Memory B cell (primary cell): ENCODE results near the gene NUFIP1.

Experiments used
- ATAC-seq: fragments of 150-1000 bp; cut with Tn5 transposase; 2 replicates; pipeline ENCODE4 v1.10.0; 2021; ENCODE audit warnings: low read depth, mild to moderate bottlenecking, moderate library complexity
- DNase-seq, 2 donors: peaks; one replicate each; pipeline ENCODE4 v3.0.0; 2022; ENCODE audit warnings: low spot score in 2 of 2
- H3K27ac Mint-ChIP-seq: one replicate; pipeline ENCODE4 v1.8.0; 2022; ENCODE audit warnings: mild to moderate bottlenecking, moderate library complexity, mixed read lengths
- H3K27me3 Mint-ChIP-seq: one replicate; pipeline ENCODE4 v1.8.0; 2022; ENCODE audit warnings: mixed read lengths
- H3K36me3 Mint-ChIP-seq: one replicate; pipeline ENCODE4 v1.8.0; 2022; ENCODE audit warnings: mild to moderate bottlenecking, mixed read lengths
- H3K4me1 Mint-ChIP-seq: one replicate; pipeline ENCODE4 v1.8.0; 2022; ENCODE audit warnings: mixed read lengths
- H3K4me3 Mint-ChIP-seq: one replicate; pipeline ENCODE4 v1.8.0; 2022; ENCODE audit warnings: mild to moderate bottlenecking, moderate library complexity, mixed read lengths
- H3K9me3 Mint-ChIP-seq: one replicate; pipeline ENCODE4 v1.8.0; 2022; ENCODE audit warnings: mixed read lengths

The NUFIP1 gene

GRCh38 chr13:44920013-44920412 is 69.3 kb downstream of the NUFIP1 start:
- no peak for ATAC-seq
- DNase-seq = no peak
- H3K27me3 Mint-ChIP-seq = peaks cover 3% of the 10 kb centered on the region
- no peak overlapping the region for H3K27ac Mint-ChIP-seq
- H3K36me3 Mint-ChIP-seq = no peaks in the 10 kb centered on the region
- no peaks in the 10 kb centered on the region for H3K4me1 Mint-ChIP-seq
- no peak overlapping the region for H3K4me3 Mint-ChIP-seq
- no peaks in the 10 kb centered on the region for H3K9me3 Mint-ChIP-seq

- Mint-ChIP-seq H3K27ac (no peak overlapping the region), H3K36me3 (no peaks in the 10 kb centered on the region), H3K4me1 (no peaks in the 10 kb centered on the region), H3K27me3 (no peaks in the 10 kb centered on the region), H3K4me3 (no peak overlapping the region), H3K9me3 (no peaks in the 10 kb centered on the region)
- no peak for DNase-seq
- no peak for ATAC-seq
Measured at GRCh38 chr13:44919104-44919804, 70.0 kb downstream of the NUFIP1 start.

DNA sequence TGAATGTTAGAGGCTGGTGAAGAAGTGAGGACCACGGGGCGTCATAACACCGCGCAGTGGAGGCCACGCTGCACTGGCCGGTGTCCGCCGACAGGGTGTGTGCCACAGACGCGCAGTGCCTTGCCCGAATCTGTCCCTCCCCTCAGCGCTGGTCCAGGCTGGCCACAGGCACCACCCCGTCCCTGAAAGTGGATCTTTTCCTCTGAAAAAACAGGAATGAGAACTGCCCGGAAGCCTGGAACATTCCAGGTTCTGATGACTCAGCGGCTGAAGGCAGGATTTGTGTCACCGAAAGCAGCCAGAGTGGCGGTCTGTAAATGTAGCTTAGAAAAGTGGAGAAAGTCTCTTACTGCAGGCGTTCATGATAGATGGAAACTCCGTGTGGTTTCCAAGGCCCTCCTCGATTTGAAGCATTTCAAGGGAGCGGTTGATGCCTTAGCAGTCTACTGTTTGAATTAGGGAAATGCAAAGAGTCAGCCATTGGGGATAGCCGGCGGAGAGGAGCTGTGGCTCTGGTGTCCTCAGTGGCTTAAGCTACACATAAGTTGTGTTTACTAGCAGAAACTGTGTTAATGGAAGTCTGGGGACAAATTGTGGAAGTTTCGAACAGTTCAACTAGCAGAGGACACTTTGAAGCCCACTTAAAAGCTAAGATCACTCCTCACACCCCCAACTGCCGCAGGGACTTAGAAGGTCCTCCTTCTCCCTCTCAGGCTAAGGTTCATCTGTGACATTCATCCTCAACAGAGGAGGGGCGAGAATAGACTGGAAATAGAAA is 70.8 kb downstream of the NUFIP1 start:
- no peaks in the 10 kb centered on the region for H3K36me3 Mint-ChIP-seq
- H3K9me3 Mint-ChIP-seq = no peaks in the 10 kb centered on the region
- peak; percentile 82 for DNase-seq
- no peaks in the 10 kb centered on the region for H3K4me1 Mint-ChIP-seq
- H3K27ac Mint-ChIP-seq = no peak overlapping the region
- no peaks in the 10 kb centered on the region for H3K27me3 Mint-ChIP-seq
- peak; percentile 73 for ATAC-seq
- no peak overlapping the region for H3K4me3 Mint-ChIP-seq

DNA sequence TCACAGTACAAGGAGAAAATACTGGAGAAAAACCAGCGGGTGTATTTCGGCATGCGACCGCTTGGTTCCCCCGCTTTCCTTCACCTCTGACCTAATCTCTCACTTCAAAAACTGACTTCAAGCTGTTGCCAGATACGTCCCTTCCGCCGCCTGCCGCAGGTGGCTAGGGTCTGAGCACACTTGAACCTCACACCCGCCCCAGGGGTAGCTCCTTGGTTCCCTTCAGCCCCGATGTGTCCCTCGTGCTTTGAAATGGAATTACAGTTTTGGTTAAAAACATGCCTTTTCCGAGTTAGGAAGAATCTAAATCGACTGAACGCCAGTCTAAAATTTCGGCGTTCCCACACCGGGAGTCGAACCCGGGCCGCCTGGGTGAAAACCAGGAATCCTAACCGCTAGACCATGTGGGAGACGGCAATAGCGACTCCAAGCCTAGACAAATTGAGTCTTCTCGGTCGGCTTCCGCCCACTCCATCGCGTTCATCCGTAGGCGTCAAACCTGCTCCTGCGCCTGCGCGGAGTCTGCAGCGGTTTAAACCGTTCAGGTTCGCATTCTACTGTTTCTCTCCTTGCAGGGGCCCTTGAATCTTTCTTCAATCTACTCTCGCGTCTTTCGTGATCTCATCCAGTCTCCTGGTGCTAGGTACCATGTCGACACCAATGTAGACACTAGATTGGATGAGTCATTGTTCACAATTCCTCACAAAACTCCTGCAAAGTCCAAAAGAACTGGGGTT is 71.5 kb downstream of the NUFIP1 start:
- Mint-ChIP-seq H3K4me1 (peaks cover 5% of the 10 kb centered on the region), H3K27me3 (no peaks in the 10 kb centered on the region), H3K9me3 (peaks cover 1% of the 10 kb centered on the region), H3K27ac (no peak overlapping the region), H3K4me3 (no peak overlapping the region), H3K36me3 (no peaks in the 10 kb centered on the region)
- ATAC-seq (peak; percentile 76), DNase-seq (peak; percentile 98 to 99)

- H3K27ac Mint-ChIP-seq = no peak overlapping the region
- H3K36me3 Mint-ChIP-seq = peaks cover 2% of the 10 kb centered on the region
- no peak for ATAC-seq
- peaks cover 6% of the 10 kb centered on the region for H3K4me1 Mint-ChIP-seq
- DNase-seq = no peak
- peaks cover 6% of the 10 kb centered on the region for H3K27me3 Mint-ChIP-seq
- H3K9me3 Mint-ChIP-seq = peaks cover 7% of the 10 kb centered on the region
- H3K4me3 Mint-ChIP-seq = no peak overlapping the region
Measured at GRCh38 chr13:44912278-44913016, 76.8 kb downstream of the NUFIP1 start.

DNA sequence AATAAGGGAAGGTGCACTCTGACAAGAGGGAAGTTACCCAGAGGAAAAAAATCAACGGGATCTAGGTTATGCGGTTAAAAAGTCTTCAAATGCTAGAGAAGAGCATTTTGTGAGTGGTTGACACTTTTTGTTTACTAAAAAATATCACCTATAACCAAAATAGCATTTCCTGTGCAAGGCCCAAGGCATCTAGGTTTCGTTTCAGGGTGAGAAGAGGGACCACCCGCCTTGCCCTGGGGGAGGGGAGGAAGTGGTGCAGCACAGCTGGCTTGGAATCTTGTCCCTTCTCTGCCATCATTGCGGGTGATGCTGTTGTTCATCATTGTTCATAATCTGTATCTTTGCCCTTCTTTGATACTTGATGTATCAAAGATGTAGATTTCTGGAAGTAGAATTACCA is 80.6 kb downstream of the NUFIP1 start:
- peaks cover 6% of the 10 kb centered on the region for H3K4me1 Mint-ChIP-seq
- H3K36me3 Mint-ChIP-seq = peaks cover 2% of the 10 kb centered on the region
- no peak overlapping the region for H3K4me3 Mint-ChIP-seq
- peaks cover 10% of the 10 kb centered on the region for H3K27me3 Mint-ChIP-seq
- H3K9me3 Mint-ChIP-seq = peaks cover 7% of the 10 kb centered on the region
- H3K27ac Mint-ChIP-seq = no peak overlapping the region
- ATAC-seq (no peak), DNase-seq (no peak)

DNA sequence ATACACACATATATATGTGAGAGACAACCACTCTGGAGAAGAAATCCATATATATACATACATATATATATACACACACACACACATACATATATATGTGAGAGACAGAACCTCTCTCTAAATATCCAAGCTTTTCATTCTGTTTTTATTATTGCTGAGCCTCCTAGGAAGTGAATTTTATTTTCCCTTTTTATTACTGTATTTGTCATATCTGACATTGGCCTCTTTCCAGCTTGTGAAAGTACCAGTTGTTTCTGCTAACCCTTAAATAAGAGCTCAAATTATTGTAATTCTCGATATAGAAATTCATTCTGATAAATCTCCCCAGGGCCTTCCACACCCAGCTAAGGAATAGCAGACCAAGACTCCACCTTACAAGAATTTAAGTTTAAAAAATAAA is 81.0 kb downstream of the NUFIP1 start:
- no peak overlapping the region for H3K4me3 Mint-ChIP-seq
- DNase-seq = no peak
- peaks cover 11% of the 10 kb centered on the region for H3K27me3 Mint-ChIP-seq
- H3K9me3 Mint-ChIP-seq = peaks cover 7% of the 10 kb centered on the region
- no peak for ATAC-seq
- peaks cover 5% of the 10 kb centered on the region for H3K4me1 Mint-ChIP-seq
- H3K27ac Mint-ChIP-seq = no peak overlapping the region
- H3K36me3 Mint-ChIP-seq = peaks cover 2% of the 10 kb centered on the region

DNA sequence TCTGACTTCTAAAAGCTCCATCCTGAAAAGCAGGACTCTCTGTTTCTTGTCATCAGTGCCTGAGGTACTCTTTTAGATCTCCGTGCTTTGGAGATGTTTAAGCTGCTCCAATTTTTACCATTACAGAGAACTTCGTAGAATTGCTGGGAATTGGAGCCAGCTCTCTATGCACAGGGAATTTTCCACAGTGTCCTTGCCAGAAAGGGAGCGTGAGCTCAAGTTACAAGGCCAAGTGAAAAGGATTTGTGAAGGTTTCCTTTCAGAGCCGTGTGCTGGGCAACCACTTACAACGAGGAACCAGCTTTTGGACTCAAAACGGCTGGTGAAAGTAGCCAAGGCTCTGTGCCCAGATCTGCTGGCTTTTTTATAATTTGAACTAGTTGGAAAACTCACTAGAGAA is 82.6 kb downstream of the NUFIP1 start:
- Mint-ChIP-seq H3K27me3 (peaks cover 11% of the 10 kb centered on the region), H3K36me3 (no peaks in the 10 kb centered on the region), H3K4me1 (no peaks in the 10 kb centered on the region), H3K9me3 (peaks cover 2% of the 10 kb centered on the region), H3K27ac (no peak overlapping the region), H3K4me3 (no peak overlapping the region)
- no peak for DNase-seq
- no peak for ATAC-seq

- no peak overlapping the region for H3K27ac Mint-ChIP-seq
- no peaks in the 10 kb centered on the region for H3K4me1 Mint-ChIP-seq
- H3K4me3 Mint-ChIP-seq = no peak overlapping the region
- ATAC-seq = no peak
- peaks cover 11% of the 10 kb centered on the region for H3K27me3 Mint-ChIP-seq
- no peaks in the 10 kb centered on the region for H3K36me3 Mint-ChIP-seq
- H3K9me3 Mint-ChIP-seq = peaks cover 2% of the 10 kb centered on the region
- DNase-seq = no peak
Measured at GRCh38 chr13:44906230-44906629, 83.0 kb downstream of the NUFIP1 start.

DNA sequence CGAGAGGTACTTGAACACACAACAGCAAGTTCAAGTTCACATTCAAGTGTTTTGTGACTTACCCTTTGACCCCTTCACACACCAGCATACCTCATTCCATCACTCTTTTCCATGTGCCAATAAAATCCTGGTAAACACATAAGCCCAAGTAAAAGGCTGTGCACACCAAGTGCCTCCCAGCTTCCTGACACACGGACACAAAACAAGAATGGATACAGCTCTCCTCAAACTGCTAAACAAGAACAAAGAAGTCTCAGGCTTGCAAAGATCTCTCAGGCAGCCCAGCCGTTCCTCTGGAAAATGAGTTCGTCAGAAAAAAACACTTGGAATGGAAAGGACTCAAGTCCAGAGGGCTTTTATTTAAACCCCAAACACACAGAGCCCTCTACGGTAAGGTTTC is 83.7 kb downstream of the NUFIP1 start:
- peaks cover 15% of the 10 kb centered on the region for H3K27me3 Mint-ChIP-seq
- H3K27ac Mint-ChIP-seq = no peak overlapping the region
- H3K9me3 Mint-ChIP-seq = no peaks in the 10 kb centered on the region
- ATAC-seq (no peak), DNase-seq (no peak)
- no peaks in the 10 kb centered on the region for H3K36me3 Mint-ChIP-seq
- no peaks in the 10 kb centered on the region for H3K4me1 Mint-ChIP-seq
- no peak overlapping the region for H3K4me3 Mint-ChIP-seq

GRCh38 chr13:44904967-44905366 is 84.3 kb downstream of the NUFIP1 start:
- Mint-ChIP-seq H3K4me1 (no peaks in the 10 kb centered on the region), H3K36me3 (no peaks in the 10 kb centered on the region), H3K27me3 (peaks cover 14% of the 10 kb centered on the region), H3K9me3 (no peaks in the 10 kb centered on the region), H3K27ac (no peak overlapping the region), H3K4me3 (no peak overlapping the region)
- DNase-seq (no peak), ATAC-seq (no peak)

DNA sequence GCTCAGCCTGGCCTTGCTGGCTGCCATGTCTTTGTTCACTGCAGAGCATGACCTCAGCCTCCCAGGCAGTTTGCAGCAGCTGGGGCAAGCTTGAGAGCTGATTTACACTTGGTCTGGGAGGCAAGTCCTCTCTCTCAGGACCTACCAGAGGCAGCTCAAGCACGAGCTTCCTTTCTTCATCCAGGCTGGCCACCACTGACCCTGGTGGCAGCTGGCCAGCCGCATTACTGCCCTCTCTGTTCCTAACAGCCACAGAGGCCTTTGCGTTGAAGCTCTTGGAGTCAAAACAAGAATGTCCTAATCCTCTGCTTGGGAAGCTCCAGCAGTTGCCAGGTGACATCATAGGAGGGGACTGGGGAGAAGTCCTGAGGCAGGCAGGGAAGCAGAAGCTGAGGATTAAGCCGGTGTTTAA is 85.7 kb downstream of the NUFIP1 start:
- no peak for ATAC-seq
- Mint-ChIP-seq H3K27ac (no peak overlapping the region), H3K4me3 (no peak overlapping the region), H3K9me3 (peaks cover 4% of the 10 kb centered on the region), H3K4me1 (no peaks in the 10 kb centered on the region), H3K36me3 (peaks cover 3% of the 10 kb centered on the region), H3K27me3 (peaks cover 16% of the 10 kb centered on the region)
- DNase-seq = no peak

- DNase-seq = no peak
- Mint-ChIP-seq H3K27ac (no peak overlapping the region), H3K4me3 (no peak overlapping the region), H3K9me3 (peaks cover 7% of the 10 kb centered on the region), H3K4me1 (no peaks in the 10 kb centered on the region), H3K27me3 (peaks cover 18% of the 10 kb centered on the region), H3K36me3 (peaks cover 3% of the 10 kb centered on the region)
- no peak for ATAC-seq
Measured at GRCh38 chr13:44902738-44903137, 86.5 kb downstream of the NUFIP1 start.

- H3K4me3 Mint-ChIP-seq = no peak overlapping the region
- peaks cover 3% of the 10 kb centered on the region for H3K36me3 Mint-ChIP-seq
- H3K27ac Mint-ChIP-seq = no peak overlapping the region
- H3K9me3 Mint-ChIP-seq = peaks cover 7% of the 10 kb centered on the region
- DNase-seq = no peak
- H3K4me1 Mint-ChIP-seq = no peaks in the 10 kb centered on the region
- no peak for ATAC-seq
- H3K27me3 Mint-ChIP-seq = peaks cover 15% of the 10 kb centered on the region
Measured at GRCh38 chr13:44899967-44900366, 89.3 kb downstream of the NUFIP1 start.
